Caki2 (cell line): ENCODE measurements around the gene HSPA6. TPM values are rescaled to one million over a fixed set of nuclear protein-coding genes. Genes with fewer than 3 reads are reported as not detected.
A peak's percentile ranks its signal among the peaks of the same experiment; 100 is the strongest.
"Not testable (repeated sequence)": the region's sequence is repeated elsewhere in the genome, so short reads cannot be mapped to it uniquely, and the experiment has no call there.

Source experiments
- DNase-seq: peaks from one replicate; pipeline ENCODE4 v3.0.0-alpha.2; 2015; ENCODE audit warnings: low read depth
- in situ Hi-C: cut with HindIII; loops from 2 replicates; pipeline ENCODE4 v1.10.0; 2016; ENCODE audit warnings: low sequenced_read_pairs, low pct_unique_long_range_greater_than_20kb, mixed read lengths
- total RNA-seq: library from RNA; depleted of rRNA; stranded (reverse); fragments of >200 nt; shearing (Covaris generic); gene quantifications from 2 replicates; pipeline ENCODE4 v1.2.3, GENCODE V29; 2014; ENCODE audit warnings: low replicate concordance; rRNA removed

The HSPA6 gene
- total RNA-seq = 0.09 and 0.61 TPM in 2 replicates

DNA sequence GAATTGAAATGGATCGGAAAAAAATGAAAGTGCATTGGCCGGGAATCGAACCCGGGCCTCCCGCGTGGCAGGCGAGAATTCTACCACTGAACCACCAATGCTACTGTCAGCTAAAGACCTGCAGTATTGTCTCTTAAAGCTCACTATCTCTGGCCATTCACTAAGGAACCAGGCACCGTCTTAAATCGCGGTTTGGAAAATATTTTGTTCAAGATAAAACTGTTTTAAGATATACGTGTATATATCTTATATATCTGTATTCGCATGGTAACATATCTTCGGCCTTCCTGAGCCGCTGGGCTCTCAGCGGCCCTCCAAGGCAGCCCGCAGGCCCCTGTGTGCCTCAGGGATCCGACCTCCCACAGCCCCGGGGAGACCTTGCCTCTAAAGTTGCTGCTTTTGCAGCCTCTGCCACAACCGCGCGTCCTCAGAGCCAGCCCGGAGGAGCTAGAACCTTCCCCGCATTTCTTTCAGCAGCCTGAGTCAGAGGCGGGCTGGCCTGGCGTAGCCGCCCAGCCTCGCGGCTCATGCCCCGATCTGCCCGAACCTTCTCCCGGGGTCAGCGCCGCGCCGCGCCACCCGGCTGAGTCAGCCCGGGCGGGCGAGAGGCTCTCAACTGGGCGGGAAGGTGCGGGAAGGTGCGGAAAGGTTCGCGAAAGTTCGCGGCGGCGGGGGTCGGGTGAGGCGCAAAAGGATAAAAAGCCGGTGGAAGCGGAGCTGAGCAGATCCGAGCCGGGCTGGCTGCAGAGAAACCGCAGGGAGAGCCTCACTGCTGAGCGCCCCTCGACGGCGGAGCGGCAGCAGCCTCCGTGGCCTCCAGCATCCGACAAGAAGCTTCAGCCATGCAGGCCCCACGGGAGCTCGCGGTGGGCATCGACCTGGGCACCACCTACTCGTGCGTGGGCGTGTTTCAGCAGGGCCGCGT is at the start of gene HSPA6:
TSS of gene HSPA6 (plus strand) at position 724 of the 925 bp plus-strand sequence. CDS start at position 843, 119 bp downstream.
- DNase-seq = peak; percentile 75
- in situ Hi-C loops = not testable (repeated sequence)

DNA sequence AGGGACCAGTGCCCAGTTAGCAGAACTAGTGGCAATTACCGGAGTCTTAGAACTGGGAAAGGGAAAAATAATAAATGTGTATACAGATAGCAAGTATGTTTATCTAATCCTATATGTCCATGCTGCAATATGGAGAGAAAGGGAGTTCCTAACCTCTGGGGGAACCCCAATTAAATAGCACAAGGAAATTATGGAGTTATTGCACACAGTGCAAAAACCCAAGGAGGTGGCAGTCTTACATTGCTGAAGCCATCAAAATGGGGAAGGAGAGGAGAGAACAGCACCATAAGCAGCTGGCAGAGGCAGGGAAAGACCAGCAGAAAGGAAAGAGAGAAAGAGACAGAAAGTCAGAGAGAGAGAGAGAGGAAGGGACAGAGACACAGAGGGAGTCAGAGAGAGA is 46.6 kb upstream of the HSPA6 start:
- in situ Hi-C loops, DNase-seq: not testable (repeated sequence)

DNA sequence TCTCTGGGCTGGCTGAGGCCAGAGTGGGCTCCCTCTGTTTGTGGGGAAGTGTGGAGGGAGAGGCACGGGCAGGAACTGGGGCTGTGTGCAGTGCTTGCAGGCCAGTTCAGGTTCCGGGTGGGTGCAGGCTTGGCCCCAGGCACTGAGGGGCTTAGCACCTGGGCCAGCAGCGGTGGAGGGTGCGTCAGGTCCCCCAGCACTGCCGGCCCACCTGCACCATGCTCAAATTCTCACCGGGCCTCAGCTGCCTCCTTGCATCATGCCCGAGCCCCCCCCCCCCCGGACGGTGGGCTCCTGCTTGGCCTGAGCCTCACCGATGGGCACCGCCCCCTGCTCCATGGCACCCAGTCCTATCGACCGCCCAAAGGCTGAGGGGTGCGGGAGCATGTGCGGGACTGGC is 45.4 kb upstream of the HSPA6 start:
- in situ Hi-C loops = no loop called here
- DNase-seq = no peak

DNA sequence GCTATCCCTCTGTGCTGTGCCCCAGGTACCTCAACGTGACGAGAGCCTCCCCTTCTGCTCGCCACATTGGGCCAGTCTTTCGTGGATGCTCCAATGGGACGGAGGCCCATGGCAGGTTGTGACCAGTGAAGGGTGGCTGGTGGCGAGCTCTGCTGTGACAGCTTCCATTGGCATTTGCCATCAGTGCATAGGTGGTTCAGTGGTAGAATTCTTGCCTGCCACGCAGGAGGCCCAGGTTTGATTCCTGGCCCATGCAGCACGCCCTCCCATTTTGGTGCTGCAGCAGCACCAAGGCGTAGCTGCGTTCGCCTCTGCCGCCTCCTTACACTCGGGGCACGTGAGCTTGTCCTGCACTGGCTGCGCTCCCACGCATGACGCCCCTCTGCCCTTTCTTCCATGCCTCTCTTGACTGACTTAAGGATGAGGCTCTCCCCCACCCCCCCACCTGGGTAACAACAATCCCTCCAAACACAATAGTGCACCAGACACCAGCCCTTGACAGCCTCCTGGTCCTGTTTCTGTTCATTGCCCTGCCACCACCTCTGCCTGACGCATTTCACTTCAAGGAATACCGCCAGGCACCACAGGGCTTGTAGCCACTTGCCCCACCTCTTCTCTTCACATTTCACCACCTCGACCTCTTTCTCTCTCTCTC is 43.8 kb upstream of the HSPA6 start:
- DNase-seq = no peak
- in situ Hi-C loops = no loop called here

DNA sequence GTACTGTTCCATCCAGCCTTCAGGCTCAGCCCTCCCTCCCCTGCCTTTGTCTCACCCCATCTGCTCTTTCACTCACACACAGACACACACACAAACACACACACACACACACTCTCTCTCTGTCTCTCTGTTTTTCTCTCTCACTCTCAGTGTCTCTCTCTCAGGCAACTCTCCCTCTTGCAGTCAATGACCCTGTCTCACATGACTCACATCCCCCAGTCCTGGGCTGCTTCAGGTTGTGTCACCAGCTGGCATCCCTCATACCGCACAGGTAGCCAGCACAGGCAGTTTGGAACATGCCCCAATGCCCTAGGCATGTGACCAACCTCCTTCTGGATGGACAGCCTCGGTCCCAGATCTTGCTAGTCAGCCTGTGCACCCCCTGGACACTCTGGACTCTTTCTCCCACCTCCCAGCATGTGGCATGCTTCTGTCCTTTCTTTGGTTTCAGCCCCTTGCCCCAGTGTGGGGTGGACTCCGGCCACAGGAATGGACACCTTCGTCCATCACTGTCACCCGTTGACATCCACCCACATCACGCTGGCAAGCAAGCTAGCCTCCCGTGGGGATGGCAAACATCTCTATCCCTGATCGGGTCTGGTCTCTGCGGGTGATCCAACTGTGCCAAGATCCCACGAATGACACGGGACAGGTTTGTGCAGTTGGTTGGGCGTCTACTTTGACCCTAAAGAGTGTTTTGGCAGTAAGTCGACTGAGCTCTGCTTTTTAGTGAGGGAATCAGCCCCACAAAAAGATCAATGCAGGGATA is 42.5 kb upstream of the HSPA6 start:
- no peak for DNase-seq
- in situ Hi-C loops = no loop called here

DNA sequence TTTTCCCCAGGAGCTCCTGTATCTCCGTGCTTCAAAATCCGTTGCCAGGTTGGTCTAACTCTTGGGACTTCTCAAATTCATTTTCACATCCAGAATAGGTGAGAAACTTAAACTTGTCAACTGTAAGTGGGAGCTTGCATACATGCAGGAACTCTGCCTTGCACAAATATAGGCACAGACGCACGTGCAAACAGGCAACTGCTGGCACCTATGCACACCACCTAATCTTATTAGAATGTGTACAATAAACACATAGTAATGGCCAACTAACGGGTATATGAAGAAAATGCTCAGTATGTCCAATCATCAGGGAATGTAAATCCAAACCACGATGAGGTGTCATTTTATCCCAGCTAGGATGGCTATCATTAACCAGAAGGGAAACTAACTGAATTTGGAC is 41.7 kb upstream of the HSPA6 start:
- in situ Hi-C loops = no loop called here
- no peak for DNase-seq

DNA sequence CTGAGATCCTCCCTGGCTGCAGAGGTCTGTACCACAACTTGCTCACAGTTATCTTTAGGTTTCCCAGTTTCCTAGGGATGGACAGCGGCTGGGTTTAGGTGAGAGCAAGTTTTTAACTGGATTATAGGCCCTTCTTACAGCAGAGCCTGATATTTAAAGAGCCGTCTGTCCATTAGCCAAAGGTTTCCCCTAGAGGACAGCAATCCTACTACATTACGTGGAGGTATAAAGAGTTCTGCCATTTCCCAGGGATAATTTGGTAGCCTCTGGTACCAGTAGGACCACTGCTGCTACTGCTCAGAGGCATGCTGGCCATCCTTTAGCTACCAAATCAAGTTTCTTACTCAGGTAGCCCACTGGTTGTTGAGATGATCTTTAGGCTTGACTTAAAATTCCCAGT is 41.0 kb upstream of the HSPA6 start:
- in situ Hi-C loops = no loop called here
- DNase-seq = no peak

DNA sequence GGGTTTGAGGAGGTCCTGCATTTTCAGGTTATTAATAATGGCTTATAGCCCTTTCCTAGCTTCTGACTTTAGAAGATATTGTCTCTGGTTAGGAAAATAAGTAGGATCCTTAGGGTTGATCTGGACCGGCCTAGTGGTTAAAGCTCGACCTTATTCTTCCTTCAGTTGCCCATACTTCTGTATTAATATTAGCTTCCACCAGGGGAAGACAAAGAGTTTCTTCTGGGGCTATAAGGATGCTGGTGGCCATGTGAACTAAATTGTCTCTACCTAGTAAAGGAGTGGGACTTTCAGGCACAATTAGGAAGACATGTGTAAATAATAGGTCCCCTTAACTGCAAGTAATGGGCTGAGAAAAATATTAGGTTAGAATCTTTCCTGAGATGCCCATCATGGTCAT is 39.7 kb upstream of the HSPA6 start:
- in situ Hi-C loops = no loop called here
- DNase-seq = no peak

DNA sequence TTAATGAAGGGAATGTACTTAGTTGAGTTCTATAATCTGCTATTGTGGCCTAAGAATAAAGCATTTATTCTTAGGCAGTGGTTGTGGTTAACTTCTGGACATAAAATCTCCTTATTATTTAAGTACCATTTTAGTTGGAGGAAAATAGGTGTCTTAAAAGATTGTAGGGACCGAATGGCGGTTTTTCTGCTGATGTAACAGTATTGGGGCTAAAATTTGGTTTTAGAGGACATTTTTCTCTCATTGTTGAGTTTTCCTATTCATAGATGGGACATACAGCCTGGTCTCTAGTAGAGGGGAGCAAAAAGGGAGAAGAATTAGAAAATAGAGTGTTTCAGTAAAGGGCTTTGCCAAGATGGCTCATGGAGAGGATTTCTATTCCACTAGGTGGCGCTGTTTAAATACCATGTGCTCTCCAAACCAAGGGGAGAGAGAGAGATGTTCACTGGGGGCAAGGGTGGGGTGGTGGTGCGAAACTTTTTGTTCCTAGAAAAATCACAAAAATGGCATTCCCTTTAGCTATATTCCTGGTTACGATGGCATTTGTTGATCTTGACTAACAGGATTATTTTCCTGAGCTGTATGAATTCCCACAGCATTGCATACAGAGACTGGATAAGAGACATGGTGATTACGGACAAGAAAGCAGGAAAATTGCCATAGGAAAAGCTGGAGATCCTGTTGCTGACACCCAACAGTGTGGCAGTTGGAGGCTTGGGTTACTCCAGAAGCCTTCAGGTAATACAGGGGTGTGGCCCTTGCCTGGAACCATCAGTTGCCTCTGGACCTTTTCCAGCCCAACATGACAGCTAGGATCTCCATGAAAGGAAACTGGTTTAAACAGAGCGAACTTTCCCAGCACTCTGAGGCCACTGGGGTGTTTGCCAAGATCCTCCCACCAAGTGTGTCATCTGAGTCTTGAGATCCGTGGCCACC is 37.3 kb upstream of the HSPA6 start:
- in situ Hi-C loops = no loop called here
- peak; percentile 40 for DNase-seq

DNA sequence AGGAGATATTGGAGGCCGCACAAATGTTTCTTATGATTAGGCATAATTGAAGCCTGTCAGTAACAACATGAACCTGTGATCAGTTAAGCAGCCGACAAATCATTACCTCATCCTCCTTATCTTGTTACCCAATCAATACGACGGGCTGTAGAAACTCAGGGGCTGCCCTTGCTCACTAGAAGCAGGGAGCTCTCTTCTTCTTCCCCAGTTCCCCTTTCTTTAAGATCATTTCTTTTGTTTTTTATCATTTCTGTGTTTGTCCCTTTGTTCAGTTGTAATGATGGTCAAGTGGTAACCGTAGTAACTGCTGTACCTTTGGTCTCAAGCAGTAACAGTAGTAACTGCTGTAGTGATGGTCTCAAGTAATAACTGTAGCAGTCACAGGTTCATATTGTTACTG is 32.9 kb upstream of the HSPA6 start:
- DNase-seq = no peak
- in situ Hi-C loops = no loop called here

DNA sequence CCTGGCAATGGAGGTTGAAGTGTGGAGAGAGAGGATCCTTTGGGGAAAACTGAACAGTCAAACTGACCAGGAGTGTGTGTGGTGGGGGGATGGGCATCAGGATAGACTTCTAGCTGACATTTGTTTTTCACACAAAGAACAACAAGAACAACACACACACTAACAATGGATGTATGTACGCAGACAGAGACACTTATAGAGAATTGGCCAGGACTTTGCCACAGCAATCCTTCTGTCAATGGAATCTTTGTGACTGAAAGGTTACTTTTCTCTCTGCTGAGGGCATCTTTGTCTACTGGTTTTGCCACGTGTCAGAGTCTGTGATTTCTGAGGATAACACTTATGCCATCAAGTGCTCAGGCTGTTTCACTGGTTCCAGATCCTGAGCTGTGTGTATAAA is 31.5 kb upstream of the HSPA6 start:
- in situ Hi-C loops = no loop called here
- no peak for DNase-seq

DNA sequence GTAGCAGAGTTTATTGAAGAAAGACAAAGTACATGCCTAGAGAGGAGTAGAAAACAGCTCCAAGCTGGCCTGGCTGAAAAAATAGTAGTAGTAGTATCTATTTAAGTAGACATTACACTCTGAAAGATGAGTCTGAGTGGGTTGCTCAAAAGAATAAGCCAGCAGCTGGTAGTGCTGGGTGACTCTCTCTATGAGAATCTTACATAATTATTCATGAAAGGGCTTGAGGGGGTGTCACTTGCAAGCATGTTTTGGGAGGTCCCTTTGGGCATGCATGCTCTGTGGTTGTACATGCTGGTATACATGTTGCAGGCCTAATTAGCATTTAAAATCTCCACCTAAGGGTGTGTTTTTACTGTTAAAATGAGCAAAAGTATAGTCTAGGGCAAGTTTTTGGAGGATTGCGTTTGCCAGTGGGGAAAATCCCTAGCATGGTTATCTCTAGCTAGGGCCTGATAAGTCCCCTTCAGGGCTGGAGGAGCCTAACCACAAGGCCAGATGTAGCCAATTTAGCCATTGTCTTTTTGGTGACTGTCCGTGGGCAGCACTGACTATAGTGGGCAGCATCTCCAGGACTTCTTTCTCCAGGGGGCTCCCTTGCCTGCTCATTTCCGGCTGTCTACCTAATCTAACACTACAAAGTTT is 30.1 kb upstream of the HSPA6 start:
- DNase-seq = no peak
- in situ Hi-C loops = no loop called here

DNA sequence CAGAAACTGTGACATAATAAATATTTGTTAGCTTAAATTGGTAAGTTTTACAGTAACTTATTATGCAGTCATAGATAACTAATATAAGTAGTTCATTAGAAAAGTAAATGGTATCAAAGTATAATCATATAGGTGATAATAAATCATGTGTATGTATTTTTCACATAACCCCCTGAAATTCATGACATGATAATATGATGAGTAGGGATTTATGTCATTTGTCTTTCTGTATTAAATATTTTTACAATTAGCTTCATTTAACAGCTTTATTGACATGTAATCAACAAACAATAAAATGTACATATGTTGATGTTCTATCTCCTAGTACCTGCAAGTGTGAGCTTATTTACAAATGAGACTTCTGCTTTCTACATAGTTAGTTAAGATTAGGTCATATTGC is 28.9 kb upstream of the HSPA6 start:
- in situ Hi-C loops = no loop called here

DNA sequence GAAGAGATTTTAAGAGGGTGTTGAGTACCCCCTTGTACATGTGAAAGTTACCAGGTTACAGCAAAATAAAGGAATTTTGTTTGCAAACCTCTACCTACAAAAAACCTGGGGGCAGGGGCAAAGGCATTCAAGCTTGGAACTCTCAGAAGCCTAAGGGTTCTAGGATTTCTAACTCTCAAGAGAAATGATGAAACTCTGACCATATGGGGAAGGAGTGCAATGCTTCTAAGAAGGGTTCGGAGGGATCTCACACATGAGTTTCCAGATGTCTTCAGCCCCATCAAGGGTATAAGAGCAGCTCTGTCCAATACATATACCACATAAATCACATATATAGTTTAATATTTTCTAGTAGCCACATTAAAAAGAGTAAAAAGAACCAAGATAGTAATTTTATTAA is 26.4 kb upstream of the HSPA6 start:
- DNase-seq = no peak
- in situ Hi-C loops = no loop called here

More for the DNA sequence above, 28.9 kb upstream of the HSPA6 start:
- no peak for DNase-seq

DNA sequence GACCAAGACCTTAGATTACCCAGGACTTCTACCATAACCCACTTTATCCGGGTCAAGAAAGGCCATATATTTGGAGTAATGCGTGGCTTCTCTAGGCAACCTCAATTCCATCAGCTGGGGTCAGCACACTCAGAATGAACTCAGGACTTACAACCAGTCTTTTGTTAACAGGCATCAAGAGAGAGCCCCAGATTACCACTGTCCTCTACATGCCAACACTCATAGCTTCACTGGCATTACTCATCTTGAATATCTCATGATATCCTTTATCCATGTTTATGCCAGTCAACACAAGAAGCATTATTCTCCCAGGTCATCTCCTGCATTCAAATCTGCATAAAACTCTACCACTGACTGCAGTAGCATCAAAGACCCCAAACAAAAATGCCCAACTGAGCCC is 25.7 kb upstream of the HSPA6 start:
- in situ Hi-C loops = no loop called here
- no peak for DNase-seq

DNA sequence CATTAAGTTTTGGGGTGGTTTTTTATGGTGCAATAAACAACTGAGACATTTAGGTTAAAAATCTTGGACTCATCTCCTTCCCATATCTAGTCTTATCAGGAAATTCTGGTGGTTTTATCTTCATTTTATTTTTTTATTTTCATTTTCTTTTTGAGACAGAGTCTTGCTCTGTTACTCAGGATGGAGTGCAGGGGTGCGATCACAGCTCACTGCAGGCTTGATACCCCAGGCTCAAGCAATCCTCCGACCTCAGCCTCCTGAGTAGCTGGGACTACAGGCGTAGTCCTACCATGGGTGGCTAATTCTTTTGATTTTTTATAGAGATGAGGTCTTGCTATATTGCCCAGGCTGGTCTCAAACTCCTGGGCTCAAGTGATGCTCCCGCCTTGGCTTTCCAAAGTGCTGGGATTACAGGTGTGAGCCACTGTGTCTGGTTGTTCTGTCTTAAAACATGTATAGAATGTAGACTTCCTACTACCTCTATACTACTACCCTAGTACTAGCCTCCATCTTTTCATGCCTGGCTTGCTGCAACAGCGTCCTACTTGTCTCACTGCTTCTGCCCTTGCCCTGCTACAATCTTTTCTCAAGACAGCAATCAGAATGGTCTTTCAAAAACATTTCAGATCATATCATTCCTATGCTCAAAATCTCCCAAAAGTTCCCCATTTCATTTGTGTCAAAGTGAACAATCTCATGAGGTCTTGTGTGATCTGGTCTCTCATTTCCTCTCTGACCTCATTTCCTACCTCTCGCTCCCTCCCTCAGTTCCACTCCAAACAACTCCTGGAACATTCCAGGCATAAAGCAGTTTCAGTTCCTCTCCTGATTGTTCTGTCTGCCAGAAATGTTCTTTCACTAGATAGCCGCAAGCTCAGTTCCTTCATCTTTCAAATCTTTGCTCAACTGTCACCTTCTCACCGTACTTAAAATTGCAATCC is 25.0 kb upstream of the HSPA6 start:
- in situ Hi-C loops = no loop called here
- DNase-seq = no peak
